Activated CD4-positive, alpha-beta T cell treated with anti-CD3 and anti-CD28 coated beads for 1 hour (primary cell): ENCODE data around the gene KRT9.
"Not testable (repeated sequence)": the region's sequence is repeated elsewhere in the genome, so short reads cannot be mapped to it uniquely, and the experiment has no call there.

Source experiments
- DNase-seq: peaks from one replicate; pipeline ENCODE4 v3.0.0-alpha.2; 2020

Gene KRT9

DNA sequence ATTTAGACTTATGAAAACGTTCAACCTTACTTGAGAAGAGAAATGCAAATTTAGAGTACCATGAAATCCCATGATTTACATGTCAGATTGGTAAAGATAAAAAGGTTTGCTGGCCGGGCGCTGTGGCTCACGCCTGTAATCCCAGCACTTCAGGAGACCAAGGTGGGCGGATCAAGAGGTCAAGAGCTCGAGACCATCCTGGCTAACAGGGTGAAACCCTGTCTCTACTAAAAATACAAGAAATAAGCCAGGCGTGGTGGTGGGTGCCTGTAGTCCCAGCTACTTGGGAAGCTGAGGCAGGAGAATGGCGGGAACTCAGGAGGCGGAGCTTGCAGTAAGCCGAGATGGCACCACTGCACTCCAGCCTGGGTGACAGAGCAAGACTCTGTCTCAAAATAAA, 29.1 kb downstream of the KRT9 start:
- not testable (repeated sequence) for DNase-seq

DNA sequence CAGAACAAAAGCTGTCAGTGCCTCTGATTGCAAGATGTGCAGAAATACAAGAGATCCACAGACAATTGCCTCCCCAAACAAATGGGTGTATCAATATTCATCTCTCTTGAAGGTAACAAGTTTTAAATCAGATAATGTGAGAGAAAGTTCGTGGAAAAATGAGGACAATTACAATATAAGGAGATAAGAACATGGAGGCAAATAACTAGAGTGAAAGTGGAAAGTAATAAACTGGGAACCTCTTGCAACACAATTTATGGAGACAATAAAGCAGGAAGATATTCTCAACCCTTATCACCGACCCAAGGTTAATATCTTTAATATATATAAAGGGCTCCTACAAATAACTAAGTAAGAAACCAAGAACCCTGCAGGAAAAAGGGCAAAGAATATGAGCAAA, 29.5 kb downstream of the KRT9 start:
- DNase-seq: no peak

- no peak for DNase-seq
Observed at GRCh38 chr17:41540921-41541625, 30.8 kb downstream of the KRT9 start.

DNA sequence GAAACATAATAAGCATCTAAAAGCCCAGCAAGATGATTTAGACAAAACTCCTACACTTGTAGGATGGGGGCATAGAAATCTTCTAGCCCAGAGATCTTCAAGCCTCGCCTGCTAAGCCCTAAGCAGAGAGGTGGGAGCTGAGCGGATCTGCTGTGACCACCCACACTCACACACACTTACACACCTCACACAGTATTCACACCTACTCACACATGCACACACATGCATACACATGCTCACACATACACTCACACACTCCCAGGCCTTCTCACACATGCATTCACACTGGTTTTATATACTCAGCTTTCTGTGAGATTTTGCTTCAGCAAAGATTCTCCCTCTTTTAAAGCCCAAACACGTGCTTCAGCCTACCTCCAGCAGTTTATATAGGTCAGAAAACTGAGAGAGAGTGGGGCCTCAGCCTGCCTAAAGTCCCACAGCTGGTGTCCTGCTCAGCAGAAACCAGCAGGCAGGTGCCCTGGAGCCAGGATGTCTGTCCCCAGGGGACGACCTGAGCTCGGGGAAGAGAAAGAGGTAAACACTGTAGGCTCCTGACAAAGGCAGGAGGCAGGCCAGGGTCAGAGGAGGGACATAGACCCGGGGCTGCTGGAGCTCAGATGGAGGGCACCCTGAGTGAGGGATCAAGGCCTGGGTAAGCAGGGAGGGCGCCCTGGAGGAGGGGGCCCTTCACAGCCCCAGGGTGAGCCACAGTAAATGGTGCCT, 31.7 kb downstream of the KRT9 start:
- DNase-seq: no peak

DNA sequence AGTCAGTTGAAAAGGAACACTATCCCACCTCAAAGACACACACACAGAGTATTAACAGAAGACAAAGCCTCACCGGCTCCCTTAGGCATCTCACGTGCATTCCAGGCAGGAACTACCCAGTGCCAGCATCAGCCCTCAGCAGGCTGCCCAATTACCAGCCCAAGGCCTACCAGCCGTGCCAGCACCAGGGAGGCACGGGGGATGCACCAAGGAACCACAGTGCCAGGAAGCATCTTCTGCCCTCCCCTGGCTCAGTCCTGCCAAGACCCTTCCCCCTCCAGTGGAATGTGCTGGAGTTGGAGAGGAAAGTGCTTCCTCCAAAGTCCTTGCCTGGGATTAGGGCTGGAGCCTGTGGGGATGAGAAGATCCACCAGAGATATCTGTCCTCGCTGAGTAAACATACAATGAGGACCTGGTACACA, 32.8 kb downstream of the KRT9 start:
- no peak for DNase-seq

GRCh38 chr17:41538565-41538991, 33.3 kb downstream of the KRT9 start:
- DNase-seq: no peak

GRCh38 chr17:41537990-41538389, 33.9 kb downstream of the KRT9 start:
- DNase-seq: no peak

DNA sequence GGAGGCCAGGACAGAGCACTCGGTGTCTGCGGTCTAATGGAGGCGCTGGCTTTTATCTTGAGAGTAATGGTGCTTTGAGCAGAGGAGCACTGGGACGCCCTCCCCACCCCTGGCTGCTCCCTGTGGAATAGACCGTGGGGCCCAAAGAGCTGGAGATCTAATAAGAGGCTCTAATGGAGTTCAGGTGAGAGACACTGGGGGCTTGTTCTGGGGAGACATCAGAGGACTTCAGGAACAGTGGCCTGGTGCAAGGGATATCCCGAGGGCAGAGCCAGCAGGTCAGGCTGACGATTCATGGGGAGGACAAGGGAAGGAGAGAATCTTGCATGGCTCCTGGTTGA, 34.3 kb downstream of the KRT9 start:
- no peak for DNase-seq

DNA sequence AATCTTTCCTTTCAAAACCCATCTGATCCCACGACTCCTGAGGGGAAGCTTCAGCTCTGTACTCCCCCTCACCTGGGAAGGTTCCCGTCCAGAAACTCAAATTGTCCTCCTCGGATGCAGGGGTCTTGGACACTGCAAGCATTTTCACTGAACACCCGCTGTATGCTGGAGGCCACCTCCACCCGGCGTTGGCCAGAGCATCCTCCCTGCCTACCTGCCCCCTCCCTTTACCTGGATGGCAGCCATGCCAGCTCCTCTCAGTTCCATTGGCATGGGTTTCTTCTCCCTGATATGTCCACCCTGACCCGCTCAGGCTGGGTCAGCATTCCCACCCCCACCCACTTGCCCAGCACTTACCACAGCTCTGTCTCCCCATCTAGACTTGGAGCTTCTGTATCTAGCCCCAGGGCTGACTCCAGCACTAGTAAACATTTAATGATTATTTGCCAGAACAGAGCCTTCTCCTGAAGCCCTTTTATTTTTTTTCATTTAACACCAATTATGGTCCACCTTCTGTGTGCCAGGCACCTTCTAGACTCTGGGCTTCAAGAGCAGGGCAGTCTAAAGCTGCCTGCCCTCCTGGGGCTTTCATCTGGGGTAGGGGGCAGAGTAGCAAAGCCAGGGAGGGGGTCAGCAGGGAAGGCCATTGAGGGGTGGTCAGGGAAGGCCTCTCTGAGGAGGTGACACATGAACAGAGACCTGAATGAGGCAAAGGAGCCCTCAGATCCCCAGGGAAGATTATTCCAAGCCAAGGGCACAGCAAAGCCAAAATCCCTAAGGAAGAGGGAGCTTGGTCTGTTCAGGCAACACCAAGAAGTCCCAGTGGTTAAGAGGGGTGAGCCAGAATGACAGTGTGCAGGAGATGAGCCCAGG, 34.9 kb downstream of the KRT9 start:
- DNase-seq: no peak

GRCh38 chr17:41535764-41536481, 35.9 kb downstream of the KRT9 start:
- no peak for DNase-seq

DNA sequence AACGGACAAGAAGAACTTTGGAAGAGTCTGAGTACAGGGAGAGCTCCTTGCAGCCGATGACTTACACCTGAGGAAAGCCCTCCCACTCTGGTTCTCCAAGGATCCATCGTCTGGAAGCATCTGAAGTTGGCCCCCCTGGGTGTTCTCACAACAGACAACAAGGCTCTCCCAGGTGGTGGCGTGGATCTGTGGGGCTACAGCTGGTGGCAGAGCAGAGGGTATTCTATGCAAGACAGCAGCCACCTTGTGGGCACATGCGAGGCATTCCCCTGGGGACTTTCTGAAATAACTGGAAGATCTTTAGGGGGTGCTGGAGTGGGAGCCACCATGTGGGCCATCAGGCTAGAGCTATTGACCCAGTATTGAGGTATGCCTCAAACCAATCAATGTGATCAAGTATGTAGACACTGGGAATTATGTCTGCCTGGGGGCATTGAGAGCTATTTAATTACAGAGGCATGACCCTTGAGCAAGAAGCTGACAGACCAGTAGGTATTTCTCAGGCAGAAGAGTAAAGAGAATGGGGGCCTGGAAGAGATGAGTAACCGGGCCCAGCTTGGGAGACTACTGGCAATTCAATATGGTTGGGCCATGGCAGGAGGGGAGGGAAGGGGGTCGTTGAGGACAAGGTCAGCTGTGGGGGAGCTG, 36.8 kb downstream of the KRT9 start:
- DNase-seq: no peak

DNA sequence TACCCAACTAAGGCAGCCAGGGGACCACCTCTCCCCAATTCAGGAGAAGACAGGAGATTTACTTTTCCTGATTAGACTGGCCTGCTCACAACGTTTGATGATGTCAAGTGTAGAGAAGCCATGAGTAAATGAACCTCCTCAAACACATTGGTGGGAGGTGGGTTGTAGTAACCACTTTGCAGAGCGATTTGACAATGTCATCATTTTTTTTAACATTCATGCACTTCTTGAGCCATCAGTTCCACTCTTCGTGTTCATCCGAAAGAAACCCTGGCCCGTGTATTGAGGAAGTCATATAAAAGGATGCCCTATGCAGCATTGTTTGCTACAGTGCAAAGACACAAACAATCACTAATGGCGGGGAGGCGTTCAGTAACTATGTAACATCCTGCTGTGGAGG, 38.2 kb downstream of the KRT9 start:
- DNase-seq: no peak

GRCh38 chr17:41532947-41533570, 38.8 kb downstream of the KRT9 start:
- DNase-seq: no peak

- no peak for DNase-seq
Observed at GRCh38 chr17:41531993-41532392, 39.9 kb downstream of the KRT9 start.

GRCh38 chr17:41530062-41531048, 41.5 kb downstream of the KRT9 start:
- DNase-seq: no peak

DNA sequence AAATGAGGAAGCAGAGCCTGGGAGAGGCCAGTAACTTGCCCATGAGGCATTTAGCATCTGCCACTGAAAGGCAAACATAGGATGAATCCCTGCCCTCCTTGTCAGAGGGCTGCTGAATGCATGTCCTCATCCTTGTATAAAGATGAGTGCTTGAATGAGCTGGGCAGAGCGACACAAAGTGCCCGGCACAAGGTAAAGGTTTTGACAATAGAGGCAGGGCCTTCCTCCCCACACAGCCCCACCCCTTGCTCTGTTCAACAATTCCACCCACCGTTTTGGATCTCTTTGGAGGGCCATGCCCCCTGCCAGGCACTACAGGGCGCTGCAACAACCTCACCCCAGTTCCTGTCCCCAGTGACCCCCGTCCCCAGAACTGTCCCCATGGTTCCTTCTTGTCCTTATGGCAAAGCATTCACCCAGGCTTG, 42.4 kb downstream of the KRT9 start:
- no peak for DNase-seq

GRCh38 chr17:41528959-41529353, 42.9 kb downstream of the KRT9 start:
- DNase-seq: no peak

GRCh38 chr17:41527063-41528023, 44.5 kb downstream of the KRT9 start:
- DNase-seq: no peak

DNA sequence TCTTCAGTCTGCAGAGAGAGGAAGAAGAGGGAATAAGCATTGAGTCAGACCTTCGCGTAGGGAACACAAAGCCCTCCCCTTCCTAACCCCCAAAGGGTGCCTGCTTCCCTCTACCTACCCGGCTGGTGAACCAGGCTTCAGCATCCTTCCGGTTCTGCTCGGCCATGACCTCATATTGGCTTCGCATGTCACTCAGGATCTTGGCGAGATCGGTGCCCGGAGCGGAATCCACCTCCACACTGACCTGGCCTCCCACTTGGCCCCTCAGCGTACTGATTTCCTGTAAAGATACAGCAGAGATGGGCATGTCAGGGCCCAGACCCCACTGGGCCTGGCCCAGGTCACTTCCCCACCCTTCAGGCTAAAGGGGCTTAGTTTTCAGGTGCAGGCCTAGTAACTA, 47.6 kb downstream of the KRT9 start:
- no peak for DNase-seq

DNA sequence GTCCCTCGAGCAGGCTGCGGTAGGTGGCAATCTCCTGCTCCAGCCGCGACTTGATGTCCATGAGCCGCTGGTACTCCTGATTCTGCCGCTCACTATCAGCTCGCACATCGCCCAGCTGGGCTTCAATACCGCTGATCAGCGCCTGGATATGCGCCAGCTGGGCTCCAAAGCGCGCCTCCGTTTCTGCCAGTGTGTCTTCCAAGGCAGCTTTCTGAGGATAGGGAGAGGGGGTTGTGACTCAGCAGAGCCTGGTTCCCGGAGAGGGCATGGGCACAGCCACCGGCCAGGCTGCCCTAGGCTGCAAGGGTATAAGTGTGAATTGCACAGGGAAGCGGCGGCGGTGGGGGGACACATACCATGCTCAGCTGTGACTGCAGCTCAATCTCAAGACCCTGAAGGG, 48.1 kb downstream of the KRT9 start:
- DNase-seq: no peak
